Measurements from ENCODE around the gene WFS1.

WFS1 gene

GRCh38 chr4:6326312-6327060 is 56.8 kb downstream of the WFS1 start:
- DNase-seq: no peak

DNA sequence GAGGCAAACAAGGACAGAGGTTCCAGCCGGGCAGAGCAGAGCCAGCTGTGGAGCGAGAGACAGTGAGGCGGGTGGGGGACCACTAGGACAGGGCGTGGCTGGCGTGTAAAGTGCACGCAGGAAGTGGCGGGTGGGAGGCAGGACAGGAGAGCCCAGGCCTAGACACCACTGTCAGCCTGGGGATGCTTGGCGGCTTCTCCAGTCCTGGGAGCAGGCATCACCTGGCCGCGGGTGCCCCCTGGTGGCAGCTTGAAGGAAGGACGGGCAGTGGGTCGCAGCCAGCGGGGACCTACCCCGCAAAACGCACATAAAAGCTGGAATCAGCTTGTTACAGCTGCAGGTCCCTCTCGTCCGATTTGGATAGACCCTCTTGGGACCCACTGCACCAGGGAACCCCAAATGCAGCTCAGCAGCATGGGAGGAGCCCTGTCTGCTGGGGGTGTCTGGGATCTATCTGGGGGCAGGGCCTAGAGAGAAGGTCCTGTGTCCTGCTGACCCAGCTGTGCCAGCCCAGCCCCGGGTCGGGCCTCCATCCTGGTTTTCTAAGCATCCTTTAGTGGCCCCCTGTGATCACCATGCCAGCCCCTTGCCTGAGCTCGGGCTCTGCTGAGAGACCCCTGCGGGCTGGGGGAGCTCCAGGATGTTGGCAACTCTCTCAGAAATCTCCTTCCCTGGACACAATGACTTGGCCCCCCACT is 57.7 kb downstream of the WFS1 start:
- peak; percentile 59 for DNase-seq

GRCh38 chr4:6328526-6328925 is 58.9 kb downstream of the WFS1 start:
- DNase-seq: no peak

DNA sequence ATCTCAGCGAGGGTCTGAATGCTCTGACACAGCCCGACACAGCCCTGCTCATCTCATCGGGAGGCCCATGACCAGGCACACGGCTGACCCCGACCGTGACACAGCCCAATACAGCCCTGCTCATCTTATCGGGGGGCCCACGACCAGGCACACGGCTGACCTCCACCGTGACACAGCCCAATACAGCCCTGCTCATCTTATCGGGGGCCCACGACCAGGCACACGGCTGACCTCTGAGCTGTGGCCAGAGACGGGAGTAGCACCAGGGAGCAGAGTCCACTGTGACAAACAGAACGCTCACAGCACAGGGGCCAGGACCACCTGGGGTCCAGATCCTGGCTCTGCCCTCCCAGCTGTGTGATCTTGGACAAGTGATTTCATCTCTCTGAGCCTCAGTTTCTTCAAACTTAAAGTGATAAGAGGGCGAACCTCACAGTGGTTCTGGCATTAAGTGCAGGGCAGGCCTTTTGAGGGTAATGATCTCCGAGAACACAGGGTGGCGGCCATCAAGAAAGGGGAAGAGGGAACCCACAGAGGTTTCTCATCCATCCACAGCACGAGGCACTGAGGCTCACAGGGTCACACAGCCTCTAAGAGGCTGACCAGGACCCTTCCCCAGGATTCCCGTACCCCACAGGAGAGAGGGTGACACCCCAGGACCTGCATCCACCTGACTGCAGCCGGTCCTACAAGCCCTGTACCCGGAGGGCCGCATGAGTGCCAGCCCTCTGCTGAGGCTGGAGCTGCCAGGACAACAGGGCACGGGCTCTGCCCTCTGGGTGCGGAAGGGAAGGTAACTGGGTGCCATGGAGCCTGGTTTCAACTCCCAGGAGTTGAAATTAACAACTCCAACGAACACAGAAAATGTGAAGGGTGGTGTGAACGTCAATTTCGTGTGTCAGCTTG is 60.1 kb downstream of the WFS1 start:
- DNase-seq: no peak

DNA sequence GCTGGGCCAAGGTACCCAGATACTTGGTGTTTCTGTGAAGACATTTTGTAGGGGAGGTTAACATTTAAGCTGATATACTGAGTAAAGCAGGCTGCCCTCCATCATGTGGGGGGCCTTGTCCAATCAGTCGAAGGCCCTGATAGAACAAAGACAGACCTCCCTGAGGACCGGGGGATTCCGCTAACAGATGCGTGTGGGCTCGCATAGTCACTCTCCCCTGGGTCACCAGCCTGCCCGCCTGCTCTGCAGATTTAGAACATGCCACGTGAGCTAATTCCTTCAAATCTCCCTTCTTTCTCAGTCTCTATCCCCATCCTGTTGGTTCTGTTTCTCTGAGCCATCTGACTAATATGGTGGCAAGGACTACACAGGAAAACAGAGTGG is 60.7 kb downstream of the WFS1 start:
- DNase-seq: no peak

DNA sequence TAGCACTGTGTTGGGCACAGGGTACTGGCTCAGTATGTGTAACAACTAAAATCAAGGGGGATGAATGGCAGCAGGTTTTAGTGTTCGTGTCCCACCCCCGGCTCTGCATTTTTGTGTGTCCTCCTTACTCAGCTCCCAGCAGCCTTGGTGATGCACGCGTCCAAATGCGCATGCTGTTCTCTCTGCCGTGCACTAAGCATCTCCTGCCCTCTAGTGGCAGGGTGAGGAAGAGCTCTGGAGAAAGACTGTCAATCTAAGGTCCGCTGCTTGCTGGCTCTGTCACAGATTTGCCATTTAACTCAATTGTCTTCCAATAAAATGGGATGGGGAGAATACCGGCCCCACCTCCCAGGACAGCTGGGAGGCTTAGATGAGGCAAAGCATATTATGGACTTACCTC is 61.4 kb downstream of the WFS1 start:
- no peak for DNase-seq

- DNase-seq: no peak
Measured at GRCh38 chr4:6331468-6331867, 61.8 kb downstream of the WFS1 start.

DNA sequence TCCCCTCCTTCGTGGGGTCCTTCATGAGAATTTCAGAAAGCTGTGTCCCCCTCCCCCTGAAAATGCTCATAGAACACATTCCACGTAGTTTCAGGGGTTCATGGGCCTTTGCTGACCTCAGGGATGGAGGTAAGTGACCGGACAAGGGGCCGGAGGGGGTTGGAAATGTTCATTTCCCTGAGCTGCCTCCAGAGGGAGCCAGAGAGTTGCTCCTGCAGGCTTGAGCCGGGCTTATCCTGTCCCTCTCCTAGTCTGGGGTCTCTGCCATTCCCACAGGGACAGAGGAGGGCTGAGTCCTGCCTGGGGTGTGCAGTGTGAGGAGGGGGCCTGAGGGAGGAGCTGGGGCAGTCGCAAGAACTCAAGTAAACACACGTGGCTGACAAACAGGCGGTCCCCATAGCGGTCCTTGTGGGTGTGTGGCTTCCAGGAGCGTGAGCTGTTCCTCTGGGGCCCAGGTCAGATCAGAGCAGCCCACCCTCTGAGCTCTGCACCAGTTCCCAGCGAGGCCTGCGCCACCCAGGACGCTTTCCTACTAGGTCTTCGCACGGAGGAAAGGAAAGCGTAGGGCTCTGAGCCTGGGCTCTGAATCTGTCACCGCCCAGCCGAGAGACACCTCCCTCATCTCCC is 62.5 kb downstream of the WFS1 start:
- no peak for DNase-seq

GRCh38 chr4:6332669-6333050 is 63.0 kb downstream of the WFS1 start:
- no peak for DNase-seq

GRCh38 chr4:6333301-6334202 is 63.9 kb downstream of the WFS1 start:
- no peak for DNase-seq

- no peak for DNase-seq
Measured at GRCh38 chr4:6334203-6334887, 64.7 kb downstream of the WFS1 start.

- DNase-seq: peak; percentile 14
Measured at GRCh38 chr4:6335040-6335590, 65.5 kb downstream of the WFS1 start.

- no peak for DNase-seq
Measured at GRCh38 chr4:6336166-6336565, 66.5 kb downstream of the WFS1 start.

DNA sequence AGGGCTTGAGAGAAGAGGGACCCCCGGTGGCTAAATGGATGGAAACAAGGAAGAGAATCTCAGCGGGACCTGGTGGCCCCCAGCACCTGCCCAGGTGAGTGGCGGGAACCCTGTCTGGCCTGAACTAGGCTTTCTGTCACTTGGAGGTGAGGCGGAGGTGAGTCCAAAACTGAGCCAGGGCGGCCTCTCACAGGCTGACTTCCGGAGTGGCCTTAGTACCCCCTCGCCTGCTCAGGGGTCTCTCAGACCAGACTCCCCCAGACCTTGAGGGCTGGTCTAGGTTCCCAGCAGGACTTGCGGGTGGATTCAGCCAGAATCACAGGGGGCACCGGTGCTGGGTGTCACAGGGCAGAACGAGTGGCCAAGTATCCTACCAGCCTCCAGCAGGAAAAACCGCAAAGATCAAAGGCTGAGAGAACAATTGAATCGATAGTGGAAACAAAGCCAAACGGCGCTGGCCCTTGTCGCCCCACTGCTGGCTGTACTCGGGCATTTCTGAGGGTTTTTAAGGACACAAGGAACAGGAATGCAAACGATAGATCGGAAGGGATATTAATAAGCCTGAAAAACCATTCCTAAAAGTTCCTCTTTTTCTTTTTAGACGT is 67.8 kb downstream of the WFS1 start:
- no peak for DNase-seq

DNA sequence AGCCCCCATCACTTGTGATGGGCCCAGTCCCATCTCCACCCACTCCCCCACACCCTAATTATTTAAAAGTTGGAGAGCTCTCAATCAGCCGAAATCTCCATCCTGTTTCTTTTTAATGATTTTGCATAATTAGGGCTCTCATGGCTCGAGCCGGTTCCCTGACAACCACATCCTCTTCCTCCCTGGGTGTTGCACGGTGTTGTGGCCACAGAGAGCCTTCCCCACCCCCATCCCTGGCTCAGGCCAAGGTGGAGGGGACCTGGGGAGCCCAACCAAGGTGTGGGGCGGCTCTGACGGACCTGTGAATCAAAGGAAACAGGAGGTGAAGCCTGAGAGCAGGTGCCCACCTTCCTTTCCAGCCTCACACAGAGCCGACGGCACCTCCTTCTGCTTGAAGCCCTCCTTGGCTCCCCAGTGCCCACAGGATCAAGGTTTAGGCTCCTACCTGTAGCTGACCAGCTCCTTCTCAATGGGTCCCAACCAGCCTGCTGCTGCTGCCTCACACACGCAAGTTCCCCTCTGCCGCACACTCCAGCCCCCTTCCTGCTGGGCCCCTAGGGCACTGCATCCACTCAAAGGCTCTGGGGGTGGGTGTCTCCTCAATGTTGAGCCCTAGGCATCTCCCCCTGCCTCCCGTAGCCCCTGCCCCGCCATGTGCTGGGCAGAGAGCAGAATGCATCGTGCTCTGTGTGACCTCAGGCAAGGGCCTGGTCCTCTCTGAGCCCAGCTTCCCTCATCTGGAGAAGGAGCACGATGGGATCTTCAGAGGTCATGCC is 68.7 kb downstream of the WFS1 start:
- no peak for DNase-seq

- no peak for DNase-seq
Measured at GRCh38 chr4:6338951-6339817, 69.5 kb downstream of the WFS1 start.

GRCh38 chr4:6339818-6340445 is 70.3 kb downstream of the WFS1 start:
- DNase-seq: no peak

GRCh38 chr4:6340446-6341015 is 70.9 kb downstream of the WFS1 start:
- DNase-seq: no peak
